Activated T-cell treated with anti-CD3 and anti-CD28 coated beads for 1 hour (primary cell): ENCODE measurements around the gene IMPA2.
"Not testable (repeated sequence)": the region's sequence is repeated elsewhere in the genome, so short reads cannot be mapped to it uniquely, and the experiment has no call there.

ENCODE experiments used
- DNase-seq: peaks from one replicate; pipeline ENCODE4 v3.0.0-alpha.2; 2020; ENCODE audit warnings: low read depth

The IMPA2 gene

DNA sequence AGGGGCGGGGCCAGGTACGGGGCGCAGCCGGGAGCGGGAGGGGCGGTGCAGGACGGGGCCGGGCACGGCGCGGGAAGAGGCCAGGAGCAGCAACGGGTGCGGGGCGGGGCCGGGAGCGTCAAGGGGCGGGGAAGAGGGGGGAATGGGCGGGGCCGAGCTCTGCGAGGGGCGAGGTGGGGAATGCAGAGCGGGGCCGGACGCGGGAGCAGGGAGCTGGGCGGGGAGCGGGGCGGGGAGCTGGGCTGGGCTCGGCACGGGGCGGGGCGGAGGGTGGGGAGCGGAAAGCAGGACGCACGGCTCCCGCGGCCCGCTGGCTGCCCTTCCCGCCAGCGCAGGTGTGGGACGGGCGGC is at the start of gene IMPA2:
IMPA2 (plus strand) TSS at position 316 of the 351 bp plus-strand sequence. CDS start 163 bp downstream, outside the sequence.
- DNase-seq, result peak; percentile 90

DNA sequence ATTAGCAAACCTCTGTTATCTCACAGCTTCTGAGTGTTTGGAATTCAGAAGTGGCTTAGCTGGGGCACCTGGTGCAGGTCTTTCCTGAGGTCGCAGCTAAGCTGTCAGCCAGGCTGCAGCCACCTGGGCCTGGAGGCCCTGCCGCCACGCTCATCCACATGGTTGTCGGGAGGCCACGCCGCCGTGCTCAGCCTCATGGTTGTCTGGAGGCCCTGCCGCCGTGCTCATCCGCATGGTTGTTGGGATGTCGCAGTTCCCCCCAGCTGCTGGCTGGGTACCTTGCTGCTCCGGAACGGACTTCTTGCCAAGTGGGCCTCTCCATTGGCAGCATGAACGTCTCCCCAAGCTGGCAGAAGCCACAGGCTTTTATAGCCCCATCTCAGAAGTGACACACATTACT is 48.9 kb upstream of the IMPA2 start:
- DNase-seq, result no peak

DNA sequence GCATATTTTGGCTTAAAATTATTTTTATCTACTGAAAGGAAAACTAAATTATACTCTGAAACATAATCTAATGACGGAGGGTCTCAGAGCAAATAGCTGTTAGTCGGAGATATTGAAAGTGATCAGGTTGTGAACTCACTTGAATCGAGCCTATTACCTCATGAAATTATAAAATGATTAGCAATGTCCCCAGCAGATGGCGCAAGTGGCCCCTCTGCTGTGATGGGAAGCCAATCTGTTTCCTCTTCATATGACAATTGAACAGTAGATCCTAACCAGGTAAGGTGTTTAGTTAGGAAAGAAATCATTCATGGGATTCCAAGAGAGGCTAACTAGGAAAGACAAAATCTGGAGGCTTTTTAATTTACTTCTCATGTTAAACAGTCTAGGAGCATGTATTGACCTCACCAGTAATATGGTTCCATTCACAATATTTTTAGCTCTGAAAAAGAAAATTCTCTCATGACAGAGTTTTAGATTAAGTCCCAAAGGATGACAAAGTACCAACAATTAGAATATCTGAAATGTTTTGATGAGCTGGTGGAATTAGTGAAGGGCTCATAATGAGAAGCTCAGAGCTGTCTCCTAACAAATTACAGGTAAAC is 43.3 kb upstream of the IMPA2 start:
- DNase-seq, result peak; percentile 77

DNA sequence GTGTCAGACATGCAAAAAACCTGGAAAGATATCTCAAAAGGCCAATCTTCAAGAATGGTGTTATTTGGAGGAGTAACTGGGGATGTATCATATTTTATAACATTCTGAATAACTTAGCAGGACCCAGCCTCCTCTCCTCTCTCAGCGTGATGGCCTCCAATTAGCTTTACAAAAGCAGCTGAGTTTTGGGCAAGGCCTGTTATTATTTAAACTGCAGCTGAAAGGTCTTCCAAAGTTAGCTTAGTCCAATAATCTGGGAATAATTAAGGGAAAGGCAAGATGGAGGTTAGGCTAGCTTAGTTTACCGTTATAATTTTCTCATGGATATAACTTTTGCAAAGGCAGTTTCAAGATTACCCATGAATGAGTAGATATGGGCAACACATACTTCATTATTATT is 40.4 kb upstream of the IMPA2 start:
- no peak for DNase-seq

DNA sequence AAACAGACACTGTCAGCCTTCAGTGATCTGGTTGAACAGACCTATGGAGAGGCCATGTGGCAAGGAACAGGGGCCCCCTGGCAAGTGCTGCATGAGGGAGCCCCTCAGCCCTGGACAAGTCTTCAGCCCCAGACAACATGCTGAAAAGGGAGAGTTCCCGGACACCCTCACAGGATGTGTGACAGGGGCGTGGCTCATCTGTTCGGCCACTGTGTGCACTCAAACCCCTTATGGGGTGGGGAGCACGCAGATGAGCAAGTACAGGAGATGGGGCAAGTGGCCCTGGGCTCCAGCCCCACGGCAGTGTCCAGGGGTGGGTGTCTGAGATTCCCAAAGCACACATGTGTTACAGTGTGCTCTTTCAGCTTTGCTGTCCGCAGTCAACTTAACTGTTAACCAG is 37.8 kb upstream of the IMPA2 start:
- DNase-seq, result no peak

DNA sequence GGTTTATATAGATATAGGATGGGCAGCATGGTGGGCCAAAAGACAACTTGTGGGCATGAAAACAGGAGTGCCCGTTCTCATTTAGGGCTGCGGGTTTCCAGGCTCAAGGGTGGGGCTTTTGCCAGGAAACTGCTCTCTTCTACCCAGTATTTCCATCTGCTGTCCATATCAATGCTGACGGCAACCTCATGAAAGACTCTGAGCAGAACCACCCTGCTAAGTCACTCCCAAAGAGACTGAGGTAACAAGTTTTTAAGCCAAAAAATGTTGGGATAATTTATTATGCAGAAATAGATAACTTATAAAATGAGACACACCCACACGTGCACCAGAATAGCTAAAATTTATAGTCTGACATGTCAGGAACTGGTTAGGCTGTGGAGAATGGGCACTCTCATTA is 37.1 kb upstream of the IMPA2 start:
- no peak for DNase-seq

DNA sequence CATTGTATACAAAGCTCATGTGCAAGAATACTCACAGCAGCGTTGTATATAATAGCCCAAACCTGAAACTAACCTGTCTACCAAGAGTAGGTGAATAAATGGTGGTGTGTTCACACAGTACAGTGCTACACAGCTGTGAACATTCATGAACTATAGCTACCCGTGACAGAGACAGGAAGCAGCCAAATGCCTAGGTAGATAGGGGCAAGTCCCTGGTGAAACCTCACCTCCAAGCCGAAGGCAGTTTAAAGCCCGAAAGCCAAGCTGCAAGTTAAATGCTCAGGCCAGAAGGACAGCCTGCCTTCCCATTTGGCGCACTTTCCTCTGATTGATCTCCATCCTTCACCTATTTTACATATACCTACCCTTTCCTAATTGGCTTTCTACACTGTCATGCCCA is 36.5 kb upstream of the IMPA2 start:
- DNase-seq, result no peak

DNA sequence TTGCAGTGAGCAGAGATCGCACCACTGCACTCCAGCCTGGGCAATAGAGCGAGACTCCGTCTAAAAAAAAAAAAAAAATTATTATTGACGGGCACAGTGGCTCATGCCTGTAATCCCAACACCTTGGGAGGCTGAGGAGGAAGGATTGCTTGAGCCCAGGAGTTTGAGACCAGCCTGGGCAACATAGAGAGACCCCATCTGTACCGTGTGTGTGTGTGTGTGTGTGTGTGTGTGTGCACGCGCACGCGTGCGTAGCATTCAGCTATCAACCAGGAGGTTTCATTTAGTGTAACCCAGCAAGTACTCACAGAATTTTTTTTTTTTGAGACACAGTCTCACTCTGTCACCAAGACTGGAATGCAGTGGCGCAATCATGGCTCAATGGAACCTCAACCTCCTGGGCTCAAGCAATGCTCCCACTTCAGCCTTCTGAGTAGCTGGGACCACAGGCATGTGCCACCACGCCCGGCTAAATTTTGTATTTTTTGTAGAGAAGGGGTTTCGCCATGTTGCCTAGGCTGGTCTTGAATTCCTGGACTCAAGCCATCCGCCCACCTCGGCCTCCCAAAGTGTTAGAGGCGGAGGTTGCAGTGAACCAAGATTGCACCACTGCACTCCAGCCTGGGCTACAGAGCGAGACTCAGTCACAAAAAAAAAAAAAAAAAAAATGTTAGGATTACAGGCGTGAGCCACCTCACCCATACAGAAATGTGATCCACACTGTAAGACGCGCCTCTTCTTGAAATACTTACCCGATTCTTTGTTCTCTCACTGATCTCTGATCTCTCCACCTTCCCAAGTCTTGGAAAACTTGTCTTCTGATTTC is 35.3 kb upstream of the IMPA2 start:
- not testable (repeated sequence) for DNase-seq

DNA sequence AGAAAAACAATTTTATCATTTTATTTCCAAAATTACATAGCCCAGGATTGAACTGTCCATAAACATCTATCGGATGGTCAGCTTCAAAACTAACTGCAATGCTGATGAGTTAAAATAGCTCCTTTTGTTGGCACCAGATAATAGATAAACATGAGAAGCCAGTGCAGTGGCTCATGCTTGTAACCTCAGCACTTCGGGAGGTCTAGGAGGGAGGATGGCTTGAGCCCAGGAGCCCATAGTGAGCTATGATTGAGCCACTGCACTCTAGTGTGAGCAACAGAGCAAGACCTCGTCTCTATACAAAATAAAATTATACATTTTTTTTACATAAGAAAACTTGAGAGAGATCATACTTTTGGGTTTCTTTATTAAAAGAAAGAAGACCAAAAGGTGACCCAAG is 34.6 kb upstream of the IMPA2 start:
- DNase-seq, result no peak

DNA sequence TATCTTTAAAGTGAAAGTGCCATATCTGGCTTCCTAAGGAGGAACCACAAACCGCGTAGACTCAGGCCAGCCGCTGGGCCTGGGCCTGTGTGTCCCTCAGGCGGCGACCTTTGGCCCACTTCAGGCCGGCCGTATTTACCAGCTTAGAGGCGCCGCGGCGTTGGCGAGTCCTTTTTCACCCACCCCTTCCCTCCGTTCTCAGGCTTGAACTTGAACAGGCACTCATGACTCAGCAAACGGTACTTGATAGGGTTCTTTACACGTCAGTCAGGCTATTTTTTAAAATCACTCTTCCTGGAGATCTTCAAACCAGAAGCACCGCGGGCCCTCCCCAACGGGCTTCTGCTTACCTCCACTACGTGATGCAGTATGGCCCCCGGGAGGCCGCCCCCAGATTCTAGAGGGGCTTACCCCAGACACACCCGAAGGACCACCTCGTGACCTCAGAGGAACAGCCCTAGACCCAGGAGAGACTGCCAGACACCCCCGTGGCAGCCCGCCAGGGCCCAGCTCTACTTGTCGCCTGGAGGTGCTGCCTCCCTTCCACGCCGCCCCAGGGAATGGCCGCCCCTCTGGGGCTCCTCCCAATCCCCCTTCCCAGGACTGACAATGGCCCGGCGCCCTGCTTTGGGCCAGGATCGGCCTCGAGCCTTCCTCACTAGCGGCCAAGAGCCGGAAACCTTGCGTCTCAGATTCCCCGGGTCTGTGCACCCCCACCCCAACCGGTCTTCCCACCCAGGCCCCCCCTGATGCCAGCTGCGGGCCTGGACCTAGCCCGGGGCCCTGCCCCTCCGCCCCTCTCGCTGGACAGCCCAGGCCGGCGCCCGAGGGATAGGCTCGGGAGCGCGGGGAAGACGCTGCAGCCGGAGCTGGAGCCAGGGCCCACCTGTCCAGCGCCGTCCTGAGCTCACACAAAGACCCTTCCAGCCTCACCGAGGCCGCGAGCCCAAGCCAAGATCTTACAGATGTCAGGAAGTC is 33.8 kb upstream of the IMPA2 start:
- DNase-seq, result peak; percentile 33

DNA sequence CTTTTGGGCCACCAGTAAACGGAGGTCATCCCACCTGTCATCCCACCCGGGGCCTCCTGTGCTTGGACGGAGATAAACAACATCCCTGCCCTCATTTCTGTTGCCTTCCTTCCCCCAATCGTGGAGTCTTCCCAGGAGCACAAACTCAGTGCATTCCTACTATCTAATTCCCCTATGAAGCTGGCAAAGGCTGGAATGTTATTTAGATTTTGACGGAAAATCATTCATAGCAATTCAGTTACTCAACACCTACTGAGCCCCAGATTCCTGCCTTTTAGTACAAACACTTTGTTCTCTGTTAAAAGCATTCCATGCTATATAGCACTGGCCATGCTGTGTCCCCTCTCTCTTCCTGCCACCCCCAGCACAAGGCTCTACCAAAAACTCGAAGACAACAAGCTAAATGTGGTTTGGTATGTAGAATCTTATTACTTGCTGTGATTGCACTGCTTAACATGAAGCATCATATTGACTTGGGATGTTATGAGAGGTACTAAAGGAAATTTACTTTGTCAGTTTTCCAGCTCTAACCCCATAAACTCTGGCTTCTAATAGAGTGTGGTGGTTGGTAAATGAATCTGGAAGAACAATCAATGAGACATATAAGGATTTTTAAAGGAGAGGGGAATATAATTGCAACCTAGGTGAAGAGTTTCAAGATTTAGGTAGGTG is 32.3 kb upstream of the IMPA2 start:
- no peak for DNase-seq

DNA sequence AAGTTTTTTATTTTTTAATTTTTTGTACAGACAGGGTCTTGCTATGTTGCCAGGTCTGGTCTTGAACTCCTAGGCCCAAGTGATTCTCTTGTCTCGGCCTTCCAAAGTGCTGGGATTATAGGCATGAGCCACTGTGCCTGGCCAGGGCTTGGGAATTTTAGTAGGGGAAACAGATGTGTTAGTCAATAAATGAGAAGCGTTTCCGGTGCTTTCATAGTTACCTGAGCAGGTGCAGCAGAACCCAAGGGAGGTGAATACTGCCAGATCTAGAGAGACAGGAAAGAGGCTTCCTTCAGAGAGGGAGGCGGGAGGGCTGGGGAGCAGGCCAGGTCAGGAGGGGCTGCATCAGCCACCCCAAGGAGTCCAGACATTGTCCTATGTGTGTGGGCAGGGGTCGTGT is 30.5 kb upstream of the IMPA2 start:
- no peak for DNase-seq

DNA sequence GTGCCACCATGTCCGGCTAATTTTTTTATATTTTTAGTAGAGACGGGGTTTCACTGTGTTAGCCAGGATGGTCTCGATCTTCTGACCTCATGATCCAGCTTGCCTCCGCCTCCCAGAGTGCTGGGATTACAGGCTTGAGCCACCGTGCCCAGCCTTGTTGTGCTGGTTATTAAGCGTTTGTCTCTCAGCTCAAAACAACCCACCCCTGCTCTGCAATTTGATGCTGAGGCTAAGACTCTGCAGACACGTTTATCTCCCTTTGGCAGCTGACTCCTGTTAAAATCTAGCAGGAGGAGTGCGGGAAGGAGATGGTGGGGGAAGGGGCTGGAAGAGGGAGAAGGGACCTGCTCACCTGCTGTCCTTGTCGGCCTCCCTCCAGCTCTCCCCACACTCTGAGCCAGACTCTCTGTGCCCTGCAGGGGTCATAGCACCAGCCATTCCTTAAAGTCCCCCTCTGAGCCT is 29.9 kb upstream of the IMPA2 start:
- DNase-seq, result no peak

DNA sequence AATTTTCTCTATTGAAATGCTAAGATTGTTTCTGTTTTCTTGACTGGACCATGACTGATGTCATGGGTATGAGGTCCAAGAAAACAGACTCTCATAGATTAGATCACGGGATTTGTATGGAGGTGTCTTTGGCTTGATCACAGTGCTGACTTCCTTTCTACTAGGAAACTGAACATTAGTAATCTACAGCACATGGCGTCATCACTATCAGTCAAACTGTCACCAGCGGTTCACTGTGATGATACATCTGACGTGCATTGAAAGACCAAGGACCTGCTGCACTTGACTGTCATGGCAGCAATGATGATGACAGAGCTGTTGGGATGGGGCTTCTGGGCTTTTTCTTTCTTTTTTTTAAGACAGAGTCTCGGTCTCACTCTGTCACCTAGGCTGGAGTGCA is 28.2 kb upstream of the IMPA2 start:
- no peak for DNase-seq

DNA sequence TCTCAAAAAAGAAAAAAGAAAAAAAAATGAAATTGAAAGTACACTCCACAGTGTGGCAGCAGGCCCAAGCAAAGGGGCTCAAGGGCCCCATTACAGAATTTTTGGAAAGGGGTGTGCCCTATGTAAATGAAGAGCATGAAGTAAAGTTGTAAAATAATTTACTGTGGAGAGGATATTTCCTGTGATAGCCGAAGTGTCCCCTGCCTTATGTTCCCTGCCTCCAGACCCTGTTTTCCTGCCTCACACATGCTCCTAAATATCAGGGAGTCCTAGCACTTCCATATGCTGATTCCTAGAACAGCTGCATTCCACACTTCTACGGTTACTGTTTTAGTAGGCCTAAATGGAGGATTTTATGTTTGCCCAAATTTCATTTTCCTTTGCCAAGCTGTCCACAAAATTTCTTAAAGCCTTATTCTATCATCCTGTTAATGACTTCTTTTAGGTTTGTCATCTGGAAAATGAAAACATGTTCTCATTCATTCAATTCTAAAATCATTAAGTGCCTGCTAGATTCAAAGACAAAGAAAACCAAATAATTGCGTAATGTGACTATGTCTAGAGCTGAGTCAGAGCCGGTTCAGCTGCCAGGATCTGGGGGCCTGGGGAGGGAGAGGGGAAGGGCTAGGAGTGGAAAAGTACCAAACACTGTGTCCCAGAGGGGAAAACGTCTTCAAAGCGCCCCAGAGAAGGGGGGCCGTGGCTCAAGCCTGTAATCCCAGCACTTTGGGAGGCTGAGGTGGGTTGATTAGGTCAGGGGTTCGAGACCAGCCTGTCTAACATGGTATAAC is 25.9 kb upstream of the IMPA2 start:
- DNase-seq, result no peak

DNA sequence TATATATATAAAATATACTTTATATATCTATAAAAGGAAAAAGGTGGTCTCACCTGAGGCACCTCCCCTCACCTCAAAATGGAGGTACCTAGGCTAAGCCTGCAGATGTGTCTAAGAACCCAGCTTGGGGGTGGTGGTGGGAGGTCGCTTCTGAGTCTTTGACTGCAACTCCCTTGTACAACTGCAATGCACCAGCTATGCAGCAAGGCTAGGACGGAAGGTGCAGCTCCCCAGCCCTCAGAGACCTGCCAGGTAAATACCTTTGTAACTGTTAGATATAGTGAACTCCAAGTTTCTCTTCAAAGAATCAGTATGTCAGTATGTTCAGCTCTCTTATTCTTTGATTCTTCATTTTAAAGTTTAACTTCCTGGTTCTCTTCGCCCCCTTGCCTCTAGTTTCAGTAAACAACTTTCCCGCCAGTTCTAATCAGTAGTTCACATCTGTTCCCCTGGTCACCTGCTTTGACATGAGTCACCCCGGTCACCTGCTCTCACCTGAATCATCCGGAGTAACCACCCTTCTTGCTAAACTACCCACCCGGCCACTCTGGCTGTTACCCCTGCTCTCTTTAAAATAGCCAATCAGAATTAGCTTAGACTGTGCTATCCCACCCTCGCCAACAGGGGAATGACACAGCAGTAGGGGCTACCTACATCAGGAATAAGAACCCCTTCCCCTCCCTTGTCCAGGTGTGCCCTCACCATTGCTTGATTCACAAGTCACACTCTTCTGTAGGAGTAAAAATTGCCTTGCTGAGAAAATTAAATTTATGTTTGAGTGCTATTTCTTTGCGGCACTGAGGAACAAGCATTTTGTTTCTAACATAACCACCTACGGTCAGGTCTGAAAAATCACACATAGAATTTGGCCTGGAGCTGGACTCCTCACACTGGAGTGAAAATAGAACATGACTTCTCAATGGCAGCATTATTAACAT is 24.7 kb upstream of the IMPA2 start:
- DNase-seq, result no peak

DNA sequence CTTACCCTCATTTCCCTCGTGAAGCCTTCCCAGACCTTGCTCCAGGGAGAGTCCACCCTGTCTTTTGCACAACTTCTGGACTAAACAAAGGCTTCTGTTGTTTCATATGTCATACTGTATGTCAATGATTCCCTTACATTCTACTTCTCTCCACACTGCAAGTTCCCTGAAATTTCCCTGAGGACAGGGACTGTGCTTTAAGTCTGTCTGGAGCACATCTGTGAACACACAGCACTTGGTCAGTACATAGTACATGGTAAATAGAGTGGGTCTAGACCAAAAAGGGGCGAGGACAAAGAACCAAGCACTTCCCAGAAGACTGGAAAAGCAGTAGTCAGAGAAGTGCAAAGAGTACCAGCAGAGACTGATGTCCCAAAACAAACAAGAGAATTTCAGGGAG is 23.7 kb upstream of the IMPA2 start:
- DNase-seq, result no peak

DNA sequence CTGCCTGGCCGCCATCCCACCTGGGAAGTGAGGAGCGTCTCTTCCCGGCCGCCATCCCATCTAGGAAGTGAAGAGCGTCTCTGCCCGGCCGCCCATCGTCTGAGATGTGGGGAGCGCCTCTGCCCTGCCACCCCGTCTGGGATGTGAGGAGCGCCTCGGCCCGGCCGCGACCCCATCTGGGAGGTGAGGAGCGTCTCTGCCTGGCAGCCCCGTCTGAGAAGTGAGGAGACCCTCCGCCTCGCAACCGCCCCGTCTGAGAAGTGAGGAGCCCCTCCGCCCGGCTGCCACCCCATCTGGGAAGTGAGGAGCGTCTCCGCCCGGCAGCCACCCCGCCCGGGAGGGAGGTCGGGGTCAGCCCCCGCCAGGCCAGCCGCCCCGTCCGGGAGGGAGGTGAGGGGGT is 21.7 kb upstream of the IMPA2 start:
- not testable (repeated sequence) for DNase-seq

DNA sequence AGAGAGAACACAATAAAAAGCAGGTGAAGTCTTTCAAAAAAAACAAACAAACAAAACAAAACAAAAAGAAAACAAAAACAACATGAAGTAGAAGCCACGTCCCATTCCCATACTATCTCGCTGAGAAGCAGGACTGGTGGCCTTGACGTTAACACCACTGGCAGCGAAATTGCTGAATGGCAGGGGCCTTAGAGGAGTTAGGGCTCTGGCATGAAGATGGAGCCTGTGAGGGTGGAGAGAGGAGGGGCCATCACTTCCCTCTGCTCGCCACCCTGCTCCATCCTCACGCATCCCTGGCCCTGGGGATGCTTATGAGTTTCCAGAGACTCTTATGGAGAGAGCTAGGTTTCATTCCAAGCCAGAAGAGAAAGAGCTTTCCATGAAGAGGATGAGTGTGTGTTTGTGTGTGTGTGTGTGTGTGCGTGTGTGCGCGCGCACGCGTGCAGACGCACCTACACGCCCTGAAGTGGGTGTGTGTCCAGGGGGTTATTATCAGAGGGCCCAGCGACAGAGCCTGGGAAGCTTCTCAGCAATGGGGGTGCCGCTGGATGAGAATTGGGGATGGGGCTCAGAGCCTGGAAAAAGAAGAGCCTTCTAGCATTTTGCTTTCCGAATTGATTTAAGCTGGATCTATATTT is 20.4 kb upstream of the IMPA2 start:
- no peak for DNase-seq

DNA sequence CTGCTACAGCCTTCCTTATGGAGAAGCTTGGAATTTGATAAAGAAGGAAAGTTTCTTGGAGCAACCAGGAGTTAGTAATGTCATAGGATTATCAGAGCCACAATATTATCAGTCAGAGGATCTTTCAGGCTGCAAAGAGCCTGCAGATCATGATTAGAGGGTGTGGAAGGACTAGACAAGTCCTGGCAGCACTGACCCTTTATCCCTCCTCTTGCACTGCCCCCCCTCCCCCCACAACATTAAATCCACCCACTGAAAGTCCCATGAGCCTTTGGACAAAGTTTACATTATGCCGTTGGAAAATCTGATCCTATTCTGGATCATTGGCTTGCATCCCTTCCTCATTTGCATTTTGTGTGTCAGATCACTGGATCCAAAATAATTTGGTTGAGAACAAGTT is 18.7 kb upstream of the IMPA2 start:
- no peak for DNase-seq
